Natural killer cell (primary cell): Measurements from ENCODE around the gene ACSBG1. TPM values are rescaled to one million over a fixed set of nuclear protein-coding genes. Genes with fewer than 3 reads are reported as not detected.

ENCODE experiments used
- ATAC-seq, 3 donors: fragments of 150-1000 bp in 2 of 3; fragments of 200-7000 bp in 1 of 3; cut with Tn5 transposase; 1 replicate in 1 of 3; 2 replicates in 2 of 3; pipeline ENCODE4 v1.10.0; 2021; ENCODE audit warnings: mild to moderate bottlenecking in 2 of 3, moderate library complexity in 2 of 3
- DNase-seq, 2 donors: peaks; one replicate each; pipeline versions ENCODE4 v3.0.0 to v3.0.0-alpha.2; 2013 to 2021; ENCODE audit warnings: mixed read lengths in 1 of 2
- H3K27ac ChIP-seq: one replicate; pipeline ENCODE4 v1.5.1; 2013; ENCODE audit warnings: mild to moderate bottlenecking, low read length
- H3K27me3 ChIP-seq: one replicate; pipeline ENCODE4 v1.6.1; 2013; ENCODE audit warnings: low read length; ENCODE audit not compliant: control insufficient read depth, insufficient read depth
- H3K36me3 ChIP-seq: one replicate; pipeline ENCODE4 v1.6.1; 2013; ENCODE audit warnings: low read length; ENCODE audit not compliant: control insufficient read depth, insufficient read depth
- H3K4me1 ChIP-seq: one replicate; pipeline ENCODE4 v1.6.1; 2013; ENCODE audit warnings: low read length; ENCODE audit not compliant: control insufficient read depth, insufficient read depth
- H3K4me3 ChIP-seq: one replicate; pipeline ENCODE4 v1.5.1; 2013; ENCODE audit warnings: low read length
- H3K9me3 ChIP-seq: one replicate; pipeline ENCODE4 v1.6.1; 2013; ENCODE audit warnings: low read length; ENCODE audit not compliant: control insufficient read depth, insufficient read depth
- H3K27ac Mint-ChIP-seq, 2 donors: one replicate each; pipeline ENCODE4 v1.8.0; 2022; ENCODE audit warnings: mild to moderate bottlenecking in 2 of 2, mixed read lengths in 2 of 2, moderate library complexity in 1 of 2
- H3K27me3 Mint-ChIP-seq, 2 donors: one replicate each; pipeline ENCODE4 v1.8.0; 2022; ENCODE audit warnings: low read depth in 2 of 2, mixed read lengths in 2 of 2
- H3K36me3 Mint-ChIP-seq: one replicate; pipeline ENCODE4 v1.8.0; 2022; ENCODE audit warnings: mixed read lengths
- H3K4me1 Mint-ChIP-seq, 2 donors: one replicate each; pipeline ENCODE4 v1.8.0; 2022; ENCODE audit warnings: mixed read lengths in 2 of 2
- H3K4me3 Mint-ChIP-seq: one replicate; pipeline ENCODE4 v1.8.0; 2022; ENCODE audit warnings: mild to moderate bottlenecking, moderate library complexity, mixed read lengths
- H3K9me3 Mint-ChIP-seq, 2 donors: one replicate each; pipeline ENCODE4 v1.8.0; 2022; ENCODE audit warnings: mixed read lengths in 2 of 2
- CTCF ChIP-seq: fragments of 200-600 bp; IDR thresholded peaks from one replicate; pipeline ENCODE4 v1.8.0; 2022; ENCODE audit warnings: antibody characterized with exemption
- WGBS: methylation state at CpG from one replicate; pipeline ENCODE4 v1.1.7; 2013; ENCODE audit warnings: missing lambda C conversion rate; ENCODE audit not compliant: insufficient coverage; 5-methylcytosine and 5-hydroxymethylcytosine counted together
- intact Hi-C: fragments of 100-400 bp; cut with micrococcal nuclease; formaldehyde crosslinking; loops from one replicate; pipeline ENCODE4 v1.14.2; 2022
- total RNA-seq, 4 donors: library from RNA; stranded (reverse); fragments of 120-200 nt in 1 of 4; gene quantifications; one replicate each; pipeline versions ENCODE4 v1.2.3 to v1.2.4, GENCODE V29; 2013 to 2022

The ACSBG1 gene
- total RNA-seq, 3 donors from 2014 or later (not counting 1 experiment from before 2014, with no cell fraction given): 0.07 TPM; not detected in 2

GRCh38 chr15:78210349-78210717, 24.0 kb downstream of the ACSBG1 start:
- no peak for TF ChIP-seq CTCF
- Histone ChIP-seq H3K9me3 (no peaks in the 10 kb centered on the region), H3K27me3 (no peaks in the 10 kb centered on the region), H3K36me3 (no peaks in the 10 kb centered on the region), H3K4me3 (no peak overlapping the region), H3K27ac (no peak overlapping the region), H3K4me1 (no peaks in the 10 kb centered on the region)
- Mint-ChIP-seq H3K27ac (no peak overlapping the region), H3K9me3 (no peaks in the 10 kb centered on the region), H3K36me3 (no peaks in the 10 kb centered on the region), H3K27me3 (peaks cover 0 to 12% of the 10 kb centered on the region in 2 donors), H3K4me3 (no peak overlapping the region), H3K4me1 (no peaks in the 10 kb centered on the region)
- ATAC-seq (no peak), DNase-seq (no peak)
- intact Hi-C loops: no loop called here
- 56% methylated on average over 2 of the region's 5 CpGs for WGBS

GRCh38 chr15:78209646-78210348, 24.6 kb downstream of the ACSBG1 start:
- H3K36me3 ChIP-seq: no peaks in the 10 kb centered on the region
- no peaks in the 10 kb centered on the region for H3K27me3 ChIP-seq
- no peak overlapping the region for H3K27ac Mint-ChIP-seq
- ATAC-seq (no peak), DNase-seq (no peak)
- H3K4me3 ChIP-seq: no peak overlapping the region
- no peak overlapping the region for H3K4me3 Mint-ChIP-seq
- intact Hi-C loops: no loop called here
- no peaks in the 10 kb centered on the region for H3K36me3 Mint-ChIP-seq
- H3K9me3 Mint-ChIP-seq: no peaks in the 10 kb centered on the region
- H3K4me1 ChIP-seq: no peaks in the 10 kb centered on the region
- H3K27ac ChIP-seq: no peak overlapping the region
- TF ChIP-seq CTCF: no peak
- H3K9me3 ChIP-seq: no peaks in the 10 kb centered on the region
- no peaks in the 10 kb centered on the region for H3K4me1 Mint-ChIP-seq
- WGBS: 78% methylated on average over 9 of the region's 9 CpGs
- peaks cover 0 to 12% of the 10 kb centered on the region in 2 donors for H3K27me3 Mint-ChIP-seq

- intact Hi-C loops: no loop called here
- no peaks in the 10 kb centered on the region for H3K9me3 Mint-ChIP-seq
- Histone ChIP-seq H3K4me1 (no peaks in the 10 kb centered on the region), H3K27ac (no peak overlapping the region), H3K9me3 (no peaks in the 10 kb centered on the region), H3K4me3 (no peak overlapping the region), H3K36me3 (no peaks in the 10 kb centered on the region), H3K27me3 (no peaks in the 10 kb centered on the region)
- ATAC-seq: no peak
- H3K36me3 Mint-ChIP-seq: no peaks in the 10 kb centered on the region
- H3K27ac Mint-ChIP-seq: no peak overlapping the region
- H3K4me3 Mint-ChIP-seq: no peak overlapping the region
- 88% methylated on average over 20 of the region's 20 CpGs for WGBS
- no peak for TF ChIP-seq CTCF
- peaks cover 0 to 12% of the 10 kb centered on the region in 2 donors for H3K27me3 Mint-ChIP-seq
- no peak for DNase-seq
- H3K4me1 Mint-ChIP-seq: no peaks in the 10 kb centered on the region
Observed at GRCh38 chr15:78208887-78209645, 25.3 kb downstream of the ACSBG1 start.
